ENCODE results near the gene PLCB1. TPM values are rescaled to one million over a fixed set of nuclear protein-coding genes. Genes with fewer than 3 reads are reported as not detected.

Gene PLCB1
- total RNA-seq, 1 experiment from 2014 or later: not detected

DNA sequence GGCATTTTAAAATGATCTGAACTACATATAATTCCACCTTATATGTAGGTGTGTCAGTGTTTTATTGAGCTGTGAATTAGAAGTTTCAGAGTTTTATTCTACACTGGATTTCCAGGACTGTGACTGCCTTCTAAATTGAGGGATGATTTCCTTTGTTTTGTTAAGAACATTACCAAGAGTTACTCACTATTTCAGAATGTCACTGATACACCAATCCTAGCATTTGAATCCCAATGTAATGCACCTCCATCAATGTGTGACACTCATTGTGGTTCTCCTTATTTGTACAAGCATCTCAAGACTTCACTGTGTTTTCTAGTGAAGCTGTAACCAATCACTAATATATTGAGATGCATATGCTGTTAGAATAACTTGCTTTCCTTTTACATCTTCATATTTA, 86.8 kb downstream of the PLCB1 start:
- Histone ChIP-seq H3K9me2 (ENCODE audit: insufficient read depth) (no peaks in the 10 kb centered on the region), H3K4me1 (replicated peaks; ENCODE audit: insufficient read depth) (no peaks in the 10 kb centered on the region), H3K4me2 (no peak overlapping the region), H3K79me2 (ENCODE audit: low read depth) (no peaks in the 10 kb centered on the region), H3K36me3 (ENCODE audit: low read depth) (no peaks in the 10 kb centered on the region), H3F3A (ENCODE audit: insufficient read depth, low read depth) (no peaks in the 10 kb centered on the region), H3K9me3 (ENCODE audit: insufficient read depth, low read depth) (no peaks in the 10 kb centered on the region), H3K4me3 (no peak overlapping the region), H3K27ac (no peak overlapping the region), H2AFZ (no peak overlapping the region), H4K20me1 (ENCODE audit: insufficient read depth) (no peaks in the 10 kb centered on the region), H3K27me3 (ENCODE audit: insufficient read depth, low read depth) (peaks cover 8% of the 10 kb centered on the region; the same call in 1 of the 2 replicates)
- no peak for DNase-seq
- intact Hi-C loops (cut with micrococcal nuclease; ENCODE audit: unreplicated experiment): no loop called here
- BruUV-seq (replicated peaks): no TSS peak
- ChIA-PET POLR2A (ENCODE audit: unreplicated experiment) (no interaction called here), CTCF (no interaction called here)
- no peak for TF ChIP-seq EZH2 (IDR thresholded peaks at IDR 0.05; ENCODE audit: low read depth)
- TF ChIP-seq, protein P1, sequence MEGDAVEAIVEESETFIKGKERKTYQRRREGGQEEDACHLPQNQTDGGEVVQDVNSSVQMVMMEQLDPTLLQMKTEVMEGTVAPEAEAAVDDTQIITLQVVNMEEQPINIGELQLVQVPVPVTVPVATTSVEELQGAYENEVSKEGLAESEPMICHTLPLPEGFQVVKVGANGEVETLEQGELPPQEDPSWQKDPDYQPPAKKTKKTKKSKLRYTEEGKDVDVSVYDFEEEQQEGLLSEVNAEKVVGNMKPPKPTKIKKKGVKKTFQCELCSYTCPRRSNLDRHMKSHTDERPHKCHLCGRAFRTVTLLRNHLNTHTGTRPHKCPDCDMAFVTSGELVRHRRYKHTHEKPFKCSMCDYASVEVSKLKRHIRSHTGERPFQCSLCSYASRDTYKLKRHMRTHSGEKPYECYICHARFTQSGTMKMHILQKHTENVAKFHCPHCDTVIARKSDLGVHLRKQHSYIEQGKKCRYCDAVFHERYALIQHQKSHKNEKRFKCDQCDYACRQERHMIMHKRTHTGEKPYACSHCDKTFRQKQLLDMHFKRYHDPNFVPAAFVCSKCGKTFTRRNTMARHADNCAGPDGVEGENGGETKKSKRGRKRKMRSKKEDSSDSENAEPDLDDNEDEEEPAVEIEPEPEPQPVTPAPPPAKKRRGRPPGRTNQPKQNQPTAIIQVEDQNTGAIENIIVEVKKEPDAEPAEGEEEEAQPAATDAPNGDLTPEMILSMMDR (conservative IDR thresholded peaks at IDR 0.05): no peak

DNA sequence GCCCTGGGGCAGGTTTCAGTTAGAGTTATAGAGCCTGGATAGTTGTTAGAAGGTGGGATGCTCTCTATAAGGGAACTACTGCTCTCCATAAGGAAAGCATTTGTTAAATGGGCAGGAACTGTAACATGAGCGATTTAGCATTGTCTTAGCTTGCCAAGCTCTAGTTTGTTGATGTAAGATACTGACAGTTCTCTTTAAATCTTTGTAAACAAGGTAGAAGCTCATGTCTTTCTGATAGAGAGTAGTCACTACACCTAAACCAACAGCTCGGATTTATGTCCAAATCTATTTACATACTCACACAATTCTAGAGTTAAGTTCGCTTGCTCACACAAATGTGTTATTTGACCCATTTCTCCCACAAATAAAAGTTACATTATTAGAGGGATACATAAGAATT, 87.3 kb downstream of the PLCB1 start:
- H3K27me3 ChIP-seq (ENCODE audit: insufficient read depth, low read depth): peaks cover 8% of the 10 kb centered on the region; the same call in 1 of the 2 replicates
- no peak overlapping the region for H3K4me2 ChIP-seq
- no peaks in the 10 kb centered on the region for H3F3A ChIP-seq (ENCODE audit: insufficient read depth, low read depth)
- no peak overlapping the region for H2AFZ ChIP-seq
- no peak for DNase-seq
- TF ChIP-seq, protein P1 (conservative IDR thresholded peaks at IDR 0.05): no peak
- CTCF ChIA-PET: no interaction called here
- intact Hi-C loops (cut with micrococcal nuclease; ENCODE audit: unreplicated experiment): no loop called here
- no peaks in the 10 kb centered on the region for H3K36me3 ChIP-seq (ENCODE audit: low read depth)
- POLR2A ChIA-PET (ENCODE audit: unreplicated experiment): no interaction called here
- H3K9me3 ChIP-seq (ENCODE audit: insufficient read depth, low read depth): no peaks in the 10 kb centered on the region
- no peaks in the 10 kb centered on the region for H3K9me2 ChIP-seq (ENCODE audit: insufficient read depth)
- no peak overlapping the region for H3K27ac ChIP-seq
- no peak overlapping the region for H3K4me3 ChIP-seq
- H3K79me2 ChIP-seq (ENCODE audit: low read depth): no peaks in the 10 kb centered on the region
- no peaks in the 10 kb centered on the region for H4K20me1 ChIP-seq (ENCODE audit: insufficient read depth)
- BruUV-seq (replicated peaks): no TSS peak
- no peaks in the 10 kb centered on the region for H3K4me1 ChIP-seq (replicated peaks; ENCODE audit: insufficient read depth)

DNA sequence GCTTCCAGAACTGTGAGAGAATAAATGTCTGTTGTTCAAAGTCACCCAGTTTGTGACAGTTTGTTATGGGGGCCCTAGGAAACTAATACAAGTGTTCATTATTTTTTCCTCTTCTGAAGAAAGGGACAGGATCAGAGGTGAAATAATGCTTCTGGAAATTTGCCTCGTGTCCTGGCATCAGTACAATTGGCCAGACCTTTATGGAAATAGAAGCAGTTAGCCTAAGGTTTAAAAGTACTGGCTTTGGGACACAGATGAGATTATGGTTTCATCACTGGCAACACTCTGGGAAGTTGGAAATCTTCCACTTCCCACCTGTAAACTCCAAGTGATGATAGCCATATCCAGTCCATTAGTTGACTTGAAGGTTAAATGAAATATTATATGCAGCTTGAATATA, 88.7 kb downstream of the PLCB1 start:
- Histone ChIP-seq H4K20me1 (ENCODE audit: insufficient read depth) (no peaks in the 10 kb centered on the region), H3K9me2 (ENCODE audit: insufficient read depth) (no peaks in the 10 kb centered on the region), H3K4me1 (replicated peaks; ENCODE audit: insufficient read depth) (no peaks in the 10 kb centered on the region), H3K27ac (no peak overlapping the region), H3K79me2 (ENCODE audit: low read depth) (no peaks in the 10 kb centered on the region), H3K36me3 (ENCODE audit: low read depth) (no peaks in the 10 kb centered on the region), H3K9me3 (ENCODE audit: insufficient read depth, low read depth) (no peaks in the 10 kb centered on the region), H2AFZ (no peak overlapping the region), H3F3A (ENCODE audit: insufficient read depth, low read depth) (no peaks in the 10 kb centered on the region), H3K4me3 (no peak overlapping the region), H3K27me3 (ENCODE audit: insufficient read depth, low read depth) (no peaks in the 10 kb centered on the region), H3K4me2 (no peak overlapping the region)
- ChIA-PET CTCF (no interaction called here), POLR2A (ENCODE audit: unreplicated experiment) (no interaction called here)
- BruUV-seq (replicated peaks): no TSS peak
- TF ChIP-seq EZH2 (IDR thresholded peaks at IDR 0.05; ENCODE audit: low read depth): no peak
- TF ChIP-seq, protein P1 (conservative IDR thresholded peaks at IDR 0.05): no peak
- no peak for DNase-seq
- intact Hi-C loops (cut with micrococcal nuclease; ENCODE audit: unreplicated experiment): no loop called here

All from PC-9 (cell line).